ENCODE results near the gene IFITM5. TPM values are rescaled to one million over a fixed set of nuclear protein-coding genes. Genes with fewer than 3 reads are reported as not detected.
"Not testable (repeated sequence)": the region's sequence is repeated elsewhere in the genome, so short reads cannot be mapped to it uniquely, and the experiment has no call there.

IFITM5 gene
- polyA plus RNA-seq, 6 donors from 2014 or later = not detected

GRCh38 chr11:313787-314553 is 14.6 kb upstream of the IFITM5 start, which contains the start of gene IFITM1:
TSS of gene IFITM1 (plus strand) at chr11:314040. CDS start at chr11:314171, 131 bp downstream.
- Mint-ChIP-seq H3K4me1 (peaks cover 30 to 65% (median 41%) of the 10 kb centered on the region in 3 donors), H3K36me3 (no peaks in the 10 kb centered on the region), H3K27ac (peak within 1 kb of the TSS; percentile 86 to 98 (median 96)), H3K4me3 (peak within 1 kb of the TSS; percentile 88 to 96 (median 93)), H3K27me3 (no peaks in the 10 kb centered on the region), H3K9me3 (no peaks in the 10 kb centered on the region)
- ATAC-seq (ENCODE audit: low read depth in 2 of 2) (peak; percentile 59 to 63), DNase-seq (peak; percentile 67)

DNA sequence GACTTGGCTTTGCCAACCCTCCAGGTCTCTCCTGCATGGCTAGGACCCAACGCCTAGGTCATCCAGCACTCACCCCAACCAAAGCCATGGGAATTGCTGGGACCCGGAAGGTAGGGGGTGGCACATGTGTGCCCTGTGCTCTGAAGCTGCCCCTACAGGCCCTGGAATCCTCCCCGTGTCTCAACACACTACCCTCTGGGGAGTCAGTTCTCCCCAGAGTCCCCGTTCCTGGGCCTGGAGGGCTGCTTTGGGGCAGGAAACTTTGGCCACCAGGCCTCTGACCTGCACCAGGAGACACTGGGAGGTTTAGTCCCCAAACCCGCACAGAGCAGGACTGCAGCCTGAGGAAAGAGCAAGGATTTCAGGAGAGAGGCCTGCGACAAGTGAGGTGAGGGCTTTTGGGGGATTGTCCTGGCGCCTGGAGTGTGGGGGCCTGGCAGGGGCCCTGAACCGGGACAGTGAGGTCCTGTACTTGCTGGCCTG is 14.0 kb upstream of the IFITM5 start:
- H3K4me3 Mint-ChIP-seq = peak overlapping the region; percentile 88 to 96 (median 93)
- no peaks in the 10 kb centered on the region for H3K36me3 Mint-ChIP-seq
- H3K27me3 Mint-ChIP-seq = no peaks in the 10 kb centered on the region
- H3K4me1 Mint-ChIP-seq = peaks cover 36 to 71% (median 47%) of the 10 kb centered on the region in 3 donors
- no peaks in the 10 kb centered on the region for H3K9me3 Mint-ChIP-seq
- peak overlapping the region; percentile 86 to 98 (median 96) for H3K27ac Mint-ChIP-seq
- no peak for DNase-seq
- ATAC-seq (ENCODE audit: low read depth in 2 of 2) = no peak

DNA sequence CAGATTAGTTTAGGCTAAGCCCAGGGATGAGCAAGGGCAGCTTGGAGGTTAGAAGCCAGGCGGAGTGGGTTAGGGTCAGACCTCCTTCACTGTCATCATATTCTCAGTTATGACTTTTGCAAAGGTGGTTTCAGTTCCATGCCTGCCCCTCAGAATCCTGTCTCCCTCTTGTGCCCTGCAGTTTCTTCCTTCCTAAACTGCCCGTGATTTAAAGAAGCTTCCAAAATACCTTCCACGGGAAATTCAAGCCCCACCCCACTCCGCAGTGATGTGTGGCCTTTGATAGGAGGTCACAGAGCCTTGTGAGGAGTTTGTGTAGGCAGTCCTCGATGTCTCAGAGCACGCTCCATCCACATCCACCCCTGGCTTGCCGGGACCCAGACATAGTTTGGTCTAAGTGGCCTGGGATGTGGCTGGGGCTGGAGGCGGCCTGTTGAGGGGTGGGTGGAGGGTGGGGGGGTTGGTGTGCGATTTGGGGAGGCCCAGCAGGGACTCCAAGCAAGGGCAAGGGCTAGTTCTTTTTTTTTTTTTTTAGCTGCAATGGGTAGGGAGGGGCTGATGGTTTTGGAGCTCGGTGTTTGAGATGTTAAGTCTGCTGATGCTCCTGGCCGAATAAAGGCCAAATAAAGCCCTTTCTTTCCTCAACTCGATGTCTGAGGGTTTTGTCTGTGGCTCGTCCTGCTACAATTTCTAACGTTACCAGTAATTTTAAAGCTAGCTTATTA is 12.9 kb upstream of the IFITM5 start:
- H3K4me1 Mint-ChIP-seq = peaks cover 39 to 71% (median 54%) of the 10 kb centered on the region in 3 donors
- no peaks in the 10 kb centered on the region for H3K27me3 Mint-ChIP-seq
- H3K9me3 Mint-ChIP-seq = no peaks in the 10 kb centered on the region
- DNase-seq (no peak), ATAC-seq (ENCODE audit: low read depth in 2 of 2) (no peak)
- no peaks in the 10 kb centered on the region for H3K36me3 Mint-ChIP-seq
- peak overlapping the region in 4 of 6 donors; percentile 72 to 94 (median 84) for H3K27ac Mint-ChIP-seq
- peak overlapping the region; percentile 63 to 96 (median 92) for H3K4me3 Mint-ChIP-seq

DNA sequence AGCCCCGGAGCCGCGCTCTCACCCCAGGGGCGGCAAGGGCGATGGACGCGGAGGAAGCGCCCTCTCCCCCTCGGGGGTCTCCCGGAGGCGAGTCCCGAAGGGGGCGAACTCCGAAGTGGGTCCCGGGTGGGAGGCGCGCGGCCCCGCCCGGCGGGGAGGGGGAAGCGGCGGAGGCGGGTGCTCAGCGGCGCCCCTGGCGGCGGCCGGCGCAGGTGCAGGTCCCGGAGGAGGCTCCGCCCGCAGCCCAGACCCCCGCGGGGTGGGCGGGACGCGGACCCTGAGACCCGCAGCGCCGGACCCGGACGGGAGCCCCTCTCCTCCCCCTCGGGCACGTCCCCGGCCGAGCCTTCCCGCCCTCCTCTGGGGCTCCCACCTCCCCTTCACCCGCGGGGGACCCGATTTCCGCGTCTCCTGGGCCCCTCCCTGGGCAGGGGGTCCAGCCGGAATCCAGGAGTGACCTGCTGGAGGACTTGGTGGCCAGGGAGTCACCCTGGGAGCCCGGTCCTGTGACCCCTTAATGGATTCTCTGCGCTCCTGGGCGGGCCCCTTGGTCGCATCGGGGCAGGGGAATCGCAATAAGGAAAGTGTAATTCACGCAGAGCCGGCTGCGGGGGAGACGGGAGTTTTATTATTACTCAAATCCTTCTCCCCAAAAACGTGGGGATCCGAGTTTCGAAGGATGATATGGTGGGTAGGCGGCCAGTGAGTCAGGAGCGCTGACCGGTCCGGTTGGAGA is 11.9 kb upstream of the IFITM5 start:
- not testable (repeated sequence) for H3K27me3 Mint-ChIP-seq, H3K36me3 Mint-ChIP-seq, DNase-seq, H3K9me3 Mint-ChIP-seq
- H3K4me3 Mint-ChIP-seq = peak overlapping the region in 7 of 8 donors; percentile 81 to 94 (median 90)
- ATAC-seq (ENCODE audit: low read depth in 2 of 2) = peak; percentile 43 to 56
- H3K4me1 Mint-ChIP-seq = peaks cover 39 to 63% (median 48%) of the 10 kb centered on the region in 3 donors
- H3K27ac Mint-ChIP-seq = peak overlapping the region in 1 of 6 donors; percentile 72

DNA sequence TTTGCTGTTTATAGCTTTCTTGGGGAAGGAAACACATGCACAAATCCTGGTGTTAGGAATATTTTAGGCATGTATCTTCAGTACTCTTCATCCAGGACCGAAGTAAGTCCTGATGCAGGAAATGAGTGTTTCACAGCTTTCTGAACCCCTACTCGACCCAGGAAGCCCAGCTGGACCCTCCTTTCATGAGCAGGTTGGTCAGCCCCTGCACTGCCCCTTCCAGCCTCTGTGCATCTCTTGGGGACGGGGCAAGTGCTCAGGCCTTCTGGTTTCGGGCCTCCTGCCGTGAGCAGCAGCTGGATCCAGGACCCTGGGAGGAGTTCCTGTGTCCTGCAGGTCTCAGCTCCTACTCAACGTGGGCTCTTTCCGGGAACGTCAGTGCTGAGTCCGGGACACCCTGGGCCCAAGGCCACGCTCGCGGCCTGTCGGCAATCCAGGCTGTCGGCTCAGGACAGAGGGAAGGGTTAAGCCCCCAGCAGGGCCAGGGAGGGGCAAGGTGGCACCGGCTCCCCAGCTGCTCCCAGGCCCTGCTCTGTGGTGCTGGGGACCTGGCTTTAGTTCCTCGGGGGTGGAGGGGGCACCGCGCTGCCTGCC is 10.8 kb upstream of the IFITM5 start:
- H3K36me3 Mint-ChIP-seq; DNase-seq; ATAC-seq (ENCODE audit: low read depth in 2 of 2); H3K27me3 Mint-ChIP-seq; H3K9me3 Mint-ChIP-seq: not testable (repeated sequence)
- H3K27ac Mint-ChIP-seq = peak overlapping the region in 4 of 6 donors; percentile 78 to 97 (median 95)
- H3K4me3 Mint-ChIP-seq = peak overlapping the region; percentile 87 to 98 (median 95)
- peaks cover 45 to 63% (median 45%) of the 10 kb centered on the region in 3 donors for H3K4me1 Mint-ChIP-seq

DNA sequence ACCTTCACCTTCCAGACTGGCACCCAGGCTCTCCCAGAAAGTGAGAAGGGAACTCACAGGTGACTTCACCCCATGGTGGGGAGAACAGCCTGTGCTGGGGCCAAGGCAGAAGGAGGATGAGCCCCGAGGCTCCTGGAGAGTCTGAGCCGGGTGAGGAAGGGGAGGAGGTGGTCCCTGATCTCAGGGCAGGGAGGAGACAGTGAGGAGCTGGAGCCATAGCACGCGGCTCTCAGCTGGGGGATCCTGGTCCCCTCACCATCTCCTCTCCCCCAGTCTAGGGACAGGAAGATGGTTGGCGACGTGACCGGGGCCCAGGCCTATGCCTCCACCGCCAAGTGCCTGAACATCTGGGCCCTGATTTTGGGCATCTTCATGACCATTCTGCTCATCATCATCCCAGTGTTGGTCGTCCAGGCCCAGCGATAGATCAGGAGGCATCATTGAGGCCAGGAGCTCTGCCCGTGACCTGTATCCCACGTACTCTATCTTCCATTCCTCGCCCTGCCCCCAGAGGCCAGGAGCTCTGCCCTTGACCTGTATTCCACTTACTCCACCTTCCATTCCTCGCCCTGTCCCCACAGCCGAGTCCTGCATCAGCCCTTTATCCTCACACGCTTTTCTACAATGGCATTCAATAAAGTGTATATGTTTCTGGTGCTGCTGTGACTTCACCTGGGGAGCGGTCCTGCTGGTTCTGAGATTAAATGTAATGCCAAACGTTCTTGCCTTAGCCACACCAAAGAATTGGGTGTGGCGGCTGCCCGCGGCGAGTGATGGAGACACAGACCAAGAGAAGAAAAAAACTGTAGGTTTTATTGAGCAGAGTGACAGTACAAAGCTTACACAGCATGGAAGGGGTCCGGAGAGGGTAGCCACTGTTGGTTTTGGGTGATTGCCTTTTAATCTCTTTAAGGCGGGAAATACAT is 9.7 kb upstream of the IFITM5 start:
- not testable (repeated sequence) for H3K9me3 Mint-ChIP-seq, H3K27me3 Mint-ChIP-seq, DNase-seq, H3K36me3 Mint-ChIP-seq
- H3K4me1 Mint-ChIP-seq = peaks cover 37 to 60% (median 40%) of the 10 kb centered on the region in 3 donors
- peak overlapping the region; percentile 87 to 98 (median 95) for H3K4me3 Mint-ChIP-seq
- peak overlapping the region; percentile 80 to 97 (median 94) for H3K27ac Mint-ChIP-seq
- ATAC-seq (ENCODE audit: low read depth in 2 of 2) = peak in 1 of 2 donors; percentile 1

DNA sequence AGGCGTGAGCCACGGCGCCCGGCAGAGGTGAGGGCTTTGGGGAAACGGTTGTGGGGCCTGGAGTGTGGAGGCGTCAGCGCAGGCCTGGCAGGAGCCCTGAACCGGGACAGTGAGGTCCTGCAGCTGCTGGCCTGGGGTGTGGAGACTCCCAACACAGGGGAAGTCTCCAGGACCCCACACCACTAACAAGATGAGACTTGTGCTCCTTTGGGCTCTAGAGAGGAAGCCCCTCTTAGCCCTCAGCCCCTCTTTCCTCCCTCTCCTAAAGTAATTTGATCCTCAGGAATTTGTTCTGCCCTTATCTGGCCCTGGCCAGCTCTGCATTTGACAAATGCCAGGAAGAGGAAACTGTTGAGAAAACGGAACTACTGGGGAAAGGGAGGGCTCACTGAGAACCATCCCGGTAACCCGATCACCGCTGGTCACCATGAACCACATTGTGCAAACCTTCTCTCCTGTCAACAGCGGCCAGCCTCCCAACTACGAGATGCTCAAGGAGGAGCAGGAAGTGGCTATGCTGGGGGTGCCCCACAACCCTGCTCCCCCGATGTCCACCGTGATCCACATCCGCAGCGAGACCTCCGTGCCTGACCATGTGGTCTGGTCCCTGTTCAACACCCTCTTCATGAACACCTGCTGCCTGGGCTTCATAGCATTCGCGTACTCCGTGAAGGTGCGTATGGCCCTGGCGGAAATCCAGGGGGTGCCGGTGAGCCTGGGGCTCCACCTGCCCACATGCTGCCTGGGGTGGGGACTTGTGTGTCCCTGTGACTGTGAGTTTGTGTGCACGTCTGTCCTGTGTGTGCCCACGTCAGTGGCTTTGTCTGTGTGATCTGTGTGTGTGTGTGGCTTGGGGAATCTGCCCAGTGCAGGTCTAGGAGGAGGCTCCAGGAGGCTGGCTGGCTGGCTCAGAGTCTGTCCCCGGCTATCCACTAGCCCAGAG is 8.7 kb upstream of the IFITM5 start, which contains the start of gene IFITM2:
IFITM2 (plus strand) TSS at position 51 of the 943 bp plus-strand sequence; CDS start at position 428, 377 bp downstream.
- ATAC-seq (ENCODE audit: low read depth in 2 of 2) = peak; percentile 60 to 63
- Mint-ChIP-seq H3K4me1 (peaks cover 37 to 60% (median 40%) of the 10 kb centered on the region in 3 donors), H3K27ac (peak within 1 kb of the TSS; percentile 80 to 97 (median 94)), H3K4me3 (peak within 1 kb of the TSS; percentile 87 to 98 (median 95))
- not testable (repeated sequence) for H3K27me3 Mint-ChIP-seq, H3K36me3 Mint-ChIP-seq, H3K9me3 Mint-ChIP-seq
- DNase-seq = peak; percentile 61

DNA sequence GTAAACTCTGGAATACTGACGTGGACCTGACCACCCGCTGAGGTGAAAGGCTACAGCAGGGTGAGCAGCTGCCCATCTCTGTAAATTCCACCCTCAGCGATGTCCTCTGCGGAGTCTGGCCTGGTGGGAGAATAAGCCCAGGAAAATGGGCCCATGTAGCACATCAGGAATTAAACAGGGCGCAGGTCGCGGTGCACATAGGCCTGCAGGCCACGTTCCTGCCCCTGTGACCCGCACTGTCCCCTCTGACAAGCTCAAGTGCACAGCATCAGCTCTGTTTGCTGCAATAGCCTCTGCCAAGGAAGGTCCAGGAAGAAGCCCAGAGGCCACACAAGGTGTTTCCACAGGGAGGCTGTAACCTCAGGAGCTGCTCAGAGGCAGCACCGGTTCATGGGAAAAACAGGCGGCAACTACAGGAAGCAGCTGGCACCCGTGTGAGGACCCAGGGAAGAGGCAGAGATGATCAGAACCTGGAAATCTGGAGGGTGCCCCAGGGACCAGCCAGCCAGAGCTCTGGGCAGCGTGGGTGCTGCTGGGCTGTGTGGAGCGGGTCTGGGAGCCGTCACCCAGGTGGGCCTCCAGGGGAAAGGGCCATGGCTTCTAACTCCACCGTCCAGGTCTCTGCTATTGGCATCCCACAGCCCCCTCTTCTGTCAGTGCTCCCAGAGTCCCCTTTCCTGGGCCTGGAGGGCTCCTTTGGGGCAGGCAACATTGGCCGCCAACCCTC is 7.5 kb upstream of the IFITM5 start:
- ATAC-seq (ENCODE audit: low read depth in 2 of 2) (no peak), DNase-seq (no peak)
- H3K36me3 Mint-ChIP-seq = no peaks in the 10 kb centered on the region
- peaks cover 39 to 56% (median 40%) of the 10 kb centered on the region in 3 donors for H3K4me1 Mint-ChIP-seq
- no peaks in the 10 kb centered on the region for H3K27me3 Mint-ChIP-seq
- H3K27ac Mint-ChIP-seq = peak overlapping the region in 3 of 6 donors; percentile 49 to 97 (median 69)
- H3K4me3 Mint-ChIP-seq = peak overlapping the region; percentile 37 to 98 (median 94)
- no peaks in the 10 kb centered on the region for H3K9me3 Mint-ChIP-seq

DNA sequence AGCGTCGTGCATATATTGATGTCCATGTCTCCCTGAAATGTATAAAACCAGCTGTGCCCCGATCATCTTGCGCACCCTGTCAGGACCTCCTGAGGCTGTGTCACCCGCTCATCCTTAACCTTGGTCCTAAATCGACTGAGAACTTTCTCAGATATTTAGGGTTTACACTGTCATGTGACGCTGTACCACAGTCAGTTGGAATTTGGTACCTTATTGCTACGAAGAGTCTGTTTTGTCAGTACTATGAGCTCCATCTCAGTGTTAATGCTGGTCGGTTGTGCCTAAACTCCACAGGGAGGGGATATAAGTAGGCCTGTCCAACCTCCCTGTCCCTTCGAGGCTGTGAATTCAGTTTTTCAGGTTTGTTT is 6.5 kb upstream of the IFITM5 start:
- H3K4me3 Mint-ChIP-seq = peak overlapping the region in 4 of 8 donors; percentile 40 to 98 (median 67)
- H3K27ac Mint-ChIP-seq = peak overlapping the region in 5 of 6 donors; percentile 25 to 75 (median 54)
- H3K36me3 Mint-ChIP-seq = no peaks in the 10 kb centered on the region

DNA sequence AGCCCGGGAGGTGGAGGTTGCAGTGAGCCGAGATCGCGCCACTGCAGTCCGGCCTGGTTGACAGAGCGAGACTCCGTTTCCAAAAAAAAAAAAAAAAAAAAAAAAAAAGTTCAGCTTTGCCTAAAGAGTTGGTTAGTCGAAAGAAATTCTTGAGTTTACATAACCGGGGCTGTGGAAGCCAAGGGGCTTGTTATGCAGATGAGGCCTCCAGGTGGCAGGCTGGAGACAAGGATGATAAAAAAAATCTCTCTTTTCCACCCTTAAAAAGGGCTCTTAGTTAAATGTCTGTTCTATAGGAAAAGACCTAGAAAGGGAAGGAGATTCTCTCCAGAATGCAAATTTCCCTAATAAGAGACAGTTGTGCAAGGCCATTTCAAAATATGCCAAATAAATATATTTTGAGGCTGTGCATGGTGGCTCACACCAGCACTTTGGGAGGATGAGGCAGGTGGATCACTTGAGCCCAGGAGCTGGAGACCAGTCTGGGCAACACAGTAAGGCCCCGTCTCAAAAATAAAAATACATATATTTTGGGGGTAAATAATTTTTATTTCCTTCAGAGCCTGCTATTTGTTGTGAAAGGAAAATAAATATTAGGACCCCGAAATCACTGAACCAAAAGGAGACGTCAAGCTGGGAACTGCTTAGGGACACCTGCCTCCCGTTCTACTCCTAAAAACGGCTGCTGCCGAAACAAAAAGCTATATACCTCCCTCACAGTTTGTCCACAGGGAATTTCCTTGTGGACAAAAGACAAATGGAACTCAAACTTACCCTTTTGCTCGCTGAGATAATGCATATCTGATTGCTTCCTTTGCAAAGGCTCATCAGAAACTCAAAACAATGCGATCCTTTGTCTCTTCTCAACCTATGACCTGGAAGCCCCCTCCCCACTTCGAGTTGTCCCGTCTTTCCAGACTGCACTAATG is 5.9 kb upstream of the IFITM5 start:
- peak; percentile 23 to 33 for ATAC-seq (ENCODE audit: low read depth in 2 of 2)
- H3K36me3 Mint-ChIP-seq = no peaks in the 10 kb centered on the region

More for the DNA sequence above, 6.5 kb upstream of the IFITM5 start:
- DNase-seq (no peak), ATAC-seq (ENCODE audit: low read depth in 2 of 2) (no peak)
- Mint-ChIP-seq H3K4me1 (peaks cover 40 to 52% (median 46%) of the 10 kb centered on the region in 3 donors), H3K9me3 (no peaks in the 10 kb centered on the region), H3K27me3 (no peaks in the 10 kb centered on the region)

More for the DNA sequence above, 5.9 kb upstream of the IFITM5 start:
- Mint-ChIP-seq H3K9me3 (no peaks in the 10 kb centered on the region), H3K4me3 (peak overlapping the region in 4 of 8 donors; percentile 28 to 80 (median 44)), H3K27me3 (no peaks in the 10 kb centered on the region), H3K4me1 (peaks cover 46 to 52% (median 51%) of the 10 kb centered on the region in 3 donors), H3K27ac (peak overlapping the region in 5 of 6 donors; percentile 14 to 66 (median 54))
- DNase-seq = no peak

Data from naive B cell (primary cell).